Skeletal muscle cell (primary cell): ENCODE results near the gene GSC2.

Experiments used
- DNase-seq: peaks from one replicate; pipeline ENCODE4 v3.0.0-alpha.2; 2010; ENCODE audit warnings: low read depth
- H3K4me3 ChIP-seq: 2 replicates; pipeline ENCODE4 v1.5.1; 2011; ENCODE audit warnings: low read depth, mild to moderate bottlenecking, control low read depth, low read length, moderate library complexity

GSC2 gene

DNA sequence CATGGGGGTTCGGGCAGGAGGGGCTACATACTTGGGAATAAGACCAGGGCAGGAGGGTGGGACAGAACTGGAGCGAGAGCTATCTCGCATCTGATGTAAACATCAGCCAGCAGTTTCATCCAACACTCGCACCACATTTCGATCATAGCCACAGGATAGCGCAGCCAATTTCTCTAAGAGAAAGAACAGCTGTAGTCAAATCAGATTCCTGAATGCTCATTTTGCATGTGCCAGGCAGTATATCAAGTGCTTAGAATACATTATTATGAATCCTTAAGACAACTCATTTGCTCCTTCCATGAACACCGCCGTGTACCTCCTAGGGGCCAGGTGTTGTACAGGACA is 42.4 kb downstream of the GSC2 start:
- no peak overlapping the region for H3K4me3 ChIP-seq
- no peak for DNase-seq

DNA sequence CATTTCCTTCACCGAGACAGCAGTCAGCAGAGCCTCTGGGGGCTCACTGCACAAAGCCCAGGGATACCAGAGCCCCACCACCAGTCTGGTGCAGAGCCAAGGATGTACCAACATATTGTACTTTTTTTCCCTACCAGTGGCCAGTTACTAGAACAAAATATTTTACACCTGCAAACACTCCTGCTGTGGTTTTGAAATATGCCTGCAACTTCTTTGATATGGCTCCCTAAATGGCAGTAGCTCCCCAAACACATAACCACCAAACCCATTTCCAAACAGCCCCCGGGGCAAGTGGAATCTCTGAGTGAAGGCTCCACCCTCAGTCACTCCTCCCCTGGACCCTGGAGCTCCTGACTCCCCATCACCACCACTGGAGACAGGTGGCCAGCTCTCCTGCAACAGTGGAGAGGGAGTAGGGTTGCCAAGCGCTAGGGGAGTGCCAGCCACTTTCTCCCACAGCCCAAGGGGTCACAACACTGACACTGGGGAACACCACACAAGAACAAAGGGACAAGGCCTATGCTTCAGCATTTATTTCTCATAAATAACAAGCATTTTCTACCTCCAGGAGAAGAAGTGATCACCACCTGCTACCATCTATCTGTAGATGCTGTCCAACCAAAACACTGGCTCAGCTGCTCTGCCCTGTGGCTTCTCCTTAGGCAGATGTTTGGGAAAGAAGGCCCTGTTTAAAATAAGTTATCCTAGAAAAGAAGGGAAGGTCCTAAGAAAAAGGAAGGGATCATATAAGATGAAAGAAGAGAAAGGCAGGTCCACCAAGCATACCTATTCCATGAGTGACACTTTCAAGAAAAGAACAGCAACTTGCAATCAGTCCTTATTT is 43.0 kb downstream of the GSC2 start:
- no peak overlapping the region for H3K4me3 ChIP-seq
- DNase-seq: no peak

DNA sequence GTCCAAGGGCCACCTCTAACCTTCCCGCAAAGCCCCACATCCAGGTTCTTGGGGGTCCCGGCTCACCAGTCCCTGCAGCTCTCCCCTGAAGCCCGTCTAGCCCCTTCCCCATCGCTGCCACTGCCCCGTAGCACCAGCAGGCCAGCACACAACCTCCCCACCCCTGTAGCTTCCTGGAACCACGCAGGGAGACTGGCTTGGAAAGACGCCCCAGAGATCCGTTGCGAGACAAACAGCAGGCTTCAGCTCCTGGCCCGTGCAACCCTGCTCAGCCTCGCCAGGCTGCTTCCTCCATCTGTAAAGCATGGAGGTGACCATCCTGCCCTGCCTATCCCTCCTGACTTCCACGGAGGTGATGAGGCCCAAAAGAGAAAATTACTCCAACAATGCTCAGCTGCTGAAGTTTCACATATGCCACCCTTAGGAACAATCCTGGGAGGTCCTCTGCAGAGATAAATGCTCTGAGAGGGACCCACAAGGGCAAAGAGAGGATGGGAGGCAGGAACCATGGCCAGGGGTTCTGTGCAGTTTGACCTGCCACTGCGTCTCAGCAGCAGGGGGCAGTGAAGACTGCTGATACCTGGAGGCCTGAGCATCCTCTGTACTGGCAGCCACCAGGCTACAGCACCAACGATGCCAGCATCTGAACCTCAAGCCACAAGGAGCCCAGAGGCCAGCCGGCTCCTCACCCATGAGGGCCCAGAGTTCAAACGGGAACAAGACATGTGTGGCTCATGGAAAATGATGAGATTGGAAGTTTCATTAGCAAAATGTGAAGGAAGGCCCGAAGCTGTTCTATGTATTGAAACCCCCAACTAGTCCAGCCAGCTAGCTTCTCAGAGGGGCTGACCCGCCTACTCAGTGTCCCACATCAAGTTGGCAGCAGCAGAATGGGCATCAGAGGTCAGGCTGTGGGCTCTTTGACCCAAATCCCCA is 44.0 kb downstream of the GSC2 start:
- H3K4me3 ChIP-seq: no peak overlapping the region
- no peak for DNase-seq

DNA sequence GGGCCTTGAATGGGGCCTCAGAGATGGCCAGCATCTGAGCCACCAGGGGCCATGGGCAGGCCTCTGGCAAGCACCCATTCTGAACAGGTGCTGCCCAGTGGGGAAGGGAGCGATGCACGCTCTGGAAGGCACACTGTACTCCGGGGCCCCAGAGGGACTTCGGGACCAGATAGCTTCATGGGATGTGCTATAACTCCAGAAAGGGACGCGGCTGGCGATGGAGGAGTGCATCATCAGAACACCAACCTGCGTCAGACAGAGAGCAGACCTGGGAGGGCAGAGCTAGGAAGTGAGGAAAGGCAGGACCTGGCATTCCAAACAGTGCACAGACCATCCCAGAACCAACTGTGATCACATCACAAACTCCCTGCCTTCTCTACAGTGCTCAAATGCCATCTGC is 44.6 kb downstream of the GSC2 start:
- no peak for DNase-seq
- H3K4me3 ChIP-seq: no peak overlapping the region

DNA sequence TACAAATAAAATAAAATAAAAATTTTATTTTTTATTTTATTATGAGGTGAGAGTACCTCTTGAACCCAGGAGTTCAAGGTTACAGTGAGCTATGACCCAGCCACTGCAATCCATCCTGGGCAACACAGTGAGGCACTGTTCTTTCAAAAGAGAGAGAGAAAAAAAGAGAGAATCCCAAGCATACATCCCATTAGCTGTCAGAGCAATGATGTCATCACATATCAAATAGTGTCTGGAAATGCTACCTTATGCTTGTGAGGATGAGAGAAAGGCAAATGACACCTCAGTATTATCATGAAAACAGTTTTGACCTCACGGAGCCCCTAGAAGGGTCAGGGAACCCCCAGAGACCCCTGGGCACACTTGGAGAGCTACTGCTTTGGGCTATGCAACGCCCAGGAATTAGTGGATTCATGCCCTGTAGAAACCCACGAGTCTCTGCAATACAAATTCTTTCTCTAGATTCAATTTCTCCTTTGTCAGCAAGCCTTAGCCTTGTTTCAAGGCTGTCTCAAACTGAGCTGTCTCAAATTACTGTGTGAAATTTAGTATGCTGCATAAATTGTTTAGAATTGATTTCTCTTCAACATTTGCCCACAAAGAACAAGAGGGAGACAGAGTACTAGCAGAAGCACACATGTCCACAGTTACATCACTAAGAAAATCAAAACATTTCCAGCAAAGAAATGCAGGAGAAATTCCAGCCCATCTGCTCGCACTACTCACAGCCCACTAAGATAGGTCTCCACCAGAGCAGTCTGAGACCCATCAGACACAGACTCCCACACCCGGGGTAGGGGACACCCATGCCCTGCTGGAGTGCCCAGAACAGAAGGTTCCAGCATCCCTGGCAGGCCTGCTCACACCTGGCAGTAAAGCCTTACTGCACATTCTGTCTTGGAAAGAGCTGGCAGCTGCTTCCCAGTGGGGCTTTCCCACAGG is 45.9 kb downstream of the GSC2 start:
- no peak overlapping the region for H3K4me3 ChIP-seq
- DNase-seq: no peak

DNA sequence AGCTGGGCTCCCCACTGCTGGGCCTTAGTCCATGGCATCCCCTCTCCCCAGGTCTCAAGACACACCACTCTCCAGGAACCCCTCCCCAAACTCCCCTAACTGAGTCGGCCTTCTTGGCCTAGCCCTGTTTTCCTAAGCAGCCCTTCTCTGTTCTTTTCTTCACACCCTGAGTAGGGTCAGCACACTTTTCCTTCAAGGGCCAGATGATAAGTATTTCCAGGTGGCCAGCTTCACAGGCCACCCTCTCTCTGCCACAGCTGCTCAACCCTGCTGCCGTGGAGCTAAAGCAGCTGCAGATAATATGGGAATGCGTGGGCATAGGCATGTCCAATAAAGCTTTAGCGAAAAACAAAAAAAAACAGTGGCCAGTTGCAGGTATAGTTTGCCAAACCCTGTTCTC is 51.9 kb downstream of the GSC2 start:
- no peak for DNase-seq
- no peak overlapping the region for H3K4me3 ChIP-seq

DNA sequence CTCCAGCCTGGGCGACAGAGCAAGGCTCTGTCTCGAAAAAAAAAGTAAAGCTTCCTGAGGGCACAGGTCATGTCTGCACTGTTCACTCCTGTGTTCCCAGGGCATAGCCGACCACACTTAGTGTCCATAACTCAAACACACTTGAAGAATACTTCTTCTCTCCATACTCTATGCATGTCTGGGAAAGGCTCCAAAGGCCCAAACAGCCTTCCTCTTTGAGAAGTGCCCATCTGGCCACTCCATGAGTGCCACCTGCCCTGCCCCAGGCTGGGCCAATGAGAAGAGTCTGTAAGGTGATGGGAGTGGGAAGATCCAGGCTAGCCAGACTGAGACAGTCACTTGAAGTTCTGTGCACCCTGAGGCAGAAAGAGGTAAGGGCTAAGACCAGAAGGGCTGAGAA is 52.6 kb downstream of the GSC2 start:
- H3K4me3 ChIP-seq: no peak overlapping the region
- no peak for DNase-seq
